H9 (cell line): ENCODE results near the gene GOLGA8O. TPM values are rescaled to one million over a fixed set of nuclear protein-coding genes. Genes with fewer than 3 reads are reported as not detected.
"Not testable (repeated sequence)": the region's sequence is repeated elsewhere in the genome, so short reads cannot be mapped to it uniquely, and the experiment has no call there.

Experiments
- DNase-seq: peaks from one replicate; pipeline ENCODE4 v3.0.0-alpha.2; 2017
- H2AFZ ChIP-seq: one replicate; pipeline ENCODE4 v1.6.1; 2013; ENCODE audit warnings: mild to moderate bottlenecking, low read length, control low read depth, moderate library complexity
- H2AK5ac ChIP-seq: 2 replicates; pipeline ENCODE4 v1.6.1; 2013; ENCODE audit warnings: low read length, control low read depth, mixed read lengths; ENCODE audit not compliant: insufficient read length
- H2BK120ac ChIP-seq: one replicate; pipeline ENCODE4 v1.6.1; 2013; ENCODE audit warnings: low read depth, mild to moderate bottlenecking, low read length, control low read depth, inconsistent platforms; ENCODE audit not compliant: poor library complexity, severe bottlenecking
- H2BK12ac ChIP-seq: 2 replicates; pipeline ENCODE4 v1.6.1; 2013; ENCODE audit warnings: low read length, control low read depth, mixed read lengths, low read depth; ENCODE audit not compliant: insufficient read length
- H2BK15ac ChIP-seq: 2 replicates; pipeline ENCODE4 v1.6.1; 2013; ENCODE audit warnings: low read depth, low read length, control low read depth
- H2BK20ac ChIP-seq: one replicate; pipeline ENCODE4 v1.6.1; 2013; ENCODE audit warnings: low read depth, mild to moderate bottlenecking, low read length, control low read depth, inconsistent platforms; ENCODE audit not compliant: poor library complexity, severe bottlenecking
- H2BK5ac ChIP-seq: 2 replicates; pipeline ENCODE4 v1.6.1; 2013; ENCODE audit warnings: low read length, control low read depth, mixed read lengths; ENCODE audit not compliant: insufficient read length
- H3K14ac ChIP-seq: 2 replicates; pipeline ENCODE4 v1.6.1; 2013; ENCODE audit warnings: low read length, control low read depth; ENCODE audit not compliant: insufficient read depth
- H3K18ac ChIP-seq: 2 replicates; pipeline ENCODE4 v1.6.1; 2013; ENCODE audit warnings: low read depth, mild to moderate bottlenecking, mixed read lengths, low read length, control low read depth; ENCODE audit not compliant: insufficient read length
- H3K23ac ChIP-seq: 2 replicates; pipeline ENCODE4 v1.6.1; 2013; ENCODE audit warnings: low read length, control low read depth, mixed read lengths, low read depth; ENCODE audit not compliant: insufficient read length
- H3K23me2 ChIP-seq: 2 replicates; pipeline ENCODE4 v1.6.1; 2013; ENCODE audit warnings: low read depth, mild to moderate bottlenecking, mixed read lengths, low read length, control low read depth; ENCODE audit not compliant: insufficient read length, poor library complexity, severe bottlenecking
- H3K27ac ChIP-seq: 2 replicates; pipeline ENCODE4 v1.5.1; 2013; ENCODE audit warnings: low read length, control low read depth, mixed read lengths, low read depth; ENCODE audit not compliant: insufficient read length
- H3K27me3 ChIP-seq: 2 replicates; pipeline ENCODE4 v1.6.1; 2013; ENCODE audit warnings: low read length, control low read depth, inconsistent platforms; ENCODE audit not compliant: insufficient read depth
- H3K4ac ChIP-seq: 2 replicates; pipeline ENCODE4 v1.6.1; 2013; ENCODE audit warnings: low read depth, mild to moderate bottlenecking, control low read depth, inconsistent platforms, low read length, moderate library complexity
- H3K4me1 ChIP-seq: 2 replicates; pipeline ENCODE4 v1.6.1; 2013; ENCODE audit warnings: low read length, control low read depth, inconsistent platforms; ENCODE audit not compliant: insufficient read depth
- H3K4me2 ChIP-seq: 2 replicates; pipeline ENCODE4 v1.6.1; 2013; ENCODE audit warnings: low read length, control low read depth, mixed read lengths; ENCODE audit not compliant: insufficient read length, insufficient read depth
- H3K56ac ChIP-seq: 2 replicates; pipeline ENCODE4 v1.6.1; 2013; ENCODE audit warnings: low read depth, mild to moderate bottlenecking, mixed read lengths, low read length, control low read depth; ENCODE audit not compliant: insufficient read length
- H3K79me1 ChIP-seq: 2 replicates; pipeline ENCODE4 v1.6.1; 2013; ENCODE audit warnings: low read depth, mild to moderate bottlenecking, moderate library complexity, low read length, control low read depth, inconsistent platforms; ENCODE audit not compliant: insufficient read depth, poor library complexity, severe bottlenecking
- H3K79me2 ChIP-seq: 2 replicates; pipeline ENCODE4 v1.6.1; 2013; ENCODE audit warnings: low read length, control low read depth, inconsistent platforms; ENCODE audit not compliant: insufficient read depth
- H3K9ac ChIP-seq: 2 replicates; pipeline ENCODE4 v1.6.1; 2013; ENCODE audit warnings: low read length, control low read depth, mixed read lengths; ENCODE audit not compliant: insufficient read length; ENCODE audit errors: extremely low read depth
- H3K9me3 ChIP-seq: one replicate; pipeline ENCODE4 v1.6.1; 2013; ENCODE audit warnings: low read depth, low read length, inconsistent platforms; ENCODE audit not compliant: control insufficient read depth
- H3T11ph ChIP-seq: one replicate; pipeline ENCODE4 v1.6.1; 2013; ENCODE audit warnings: mild to moderate bottlenecking, low read length, control low read depth, inconsistent platforms
- H4K20me1 ChIP-seq: one replicate; pipeline ENCODE4 v1.6.1; 2013; ENCODE audit not compliant: control insufficient read depth, insufficient read length, insufficient read depth
- H4K5ac ChIP-seq: 2 replicates; pipeline ENCODE4 v1.6.1; 2013; ENCODE audit warnings: low read depth, mild to moderate bottlenecking, mixed read lengths, low read length, control low read depth; ENCODE audit not compliant: insufficient read length
- H4K8ac ChIP-seq: replicated peaks from 2 replicates; pipeline ENCODE4 v1.6.1; 2013; ENCODE audit warnings: low read length, control low read depth, mixed read lengths, low read depth; ENCODE audit not compliant: insufficient read length
- H4K91ac ChIP-seq: 2 replicates; pipeline ENCODE4 v1.6.1; 2013; ENCODE audit warnings: low read depth, mild to moderate bottlenecking, moderate library complexity, mixed read lengths, low read length, control low read depth; ENCODE audit not compliant: insufficient read length
- H3K27ac Mint-ChIP-seq, 3 experiments: 2 replicates in 2 of 3; 3 replicates in 1 of 3; pipeline ENCODE4 v1.8.0; 2020 to 2021; ENCODE audit warnings: mixed read lengths in 3 of 3, mild to moderate bottlenecking in 1 of 3, moderate library complexity in 1 of 3
- H3K27me3 Mint-ChIP-seq: 2 replicates; pipeline ENCODE4 v1.8.0; 2021; ENCODE audit warnings: low read depth, mild to moderate bottlenecking, moderate library complexity, mixed read lengths
- H3K36me3 Mint-ChIP-seq, 3 experiments: 2 replicates in 2 of 3; 3 replicates in 1 of 3; pipeline ENCODE4 v1.8.0; 2020 to 2021; ENCODE audit warnings: low read depth in 3 of 3, mixed read lengths in 3 of 3; ENCODE audit not compliant: insufficient read depth in 1 of 3
- H3K4me1 Mint-ChIP-seq, 2 experiments: 2 replicates each; pipeline ENCODE4 v1.8.0; 2020; ENCODE audit warnings: mixed read lengths in 2 of 2
- H3K4me3 Mint-ChIP-seq, 2 experiments: 2 replicates in 1 of 2; 3 replicates in 1 of 2; pipeline ENCODE4 v1.8.0; 2020 to 2021; ENCODE audit warnings: mild to moderate bottlenecking in 2 of 2, mixed read lengths in 2 of 2, moderate library complexity in 1 of 2
- H3K9me3 Mint-ChIP-seq, 2 experiments: 2 replicates in 1 of 2; 3 replicates in 1 of 2; pipeline ENCODE4 v1.8.0; 2020; ENCODE audit warnings: mild to moderate bottlenecking in 2 of 2, mixed read lengths in 2 of 2, moderate library complexity in 1 of 2
- WGBS: extraction: QIAGEN DNeasy Blood & Tissue Kit; methylation state at CpG from one replicate; pipeline ENCODE4 v1.1.7; 2013; ENCODE audit warnings: missing lambda C conversion rate, low lambda C conversion rate, mixed read lengths; ENCODE audit not compliant: insufficient read length; ENCODE audit errors: extremely low coverage; 5-methylcytosine and 5-hydroxymethylcytosine counted together
- total RNA-seq: library from RNA; stranded (reverse); gene quantifications from 2 replicates; pipeline ENCODE4 v1.2.1, GENCODE V29; 2021

Gene GOLGA8O
- total RNA-seq, 1 experiment from 2014 or later, result not detected

GRCh38 chr15:32486474-32486873 lies 31.0 kb upstream of the GOLGA8O start:
- H3K56ac ChIP-seq, DNase-seq, H3K4me1 Mint-ChIP-seq, H2BK15ac ChIP-seq, H3K18ac ChIP-seq, H2AK5ac ChIP-seq, H3K79me1 ChIP-seq, H3K27ac Mint-ChIP-seq, H3K27me3 ChIP-seq, H3K4me2 ChIP-seq, H2BK120ac ChIP-seq, H3K4me3 Mint-ChIP-seq, H2BK5ac ChIP-seq, H2AFZ ChIP-seq, H3K4ac ChIP-seq, H3K79me2 ChIP-seq, H3K4me1 ChIP-seq, H3K36me3 Mint-ChIP-seq, H3K9me3 Mint-ChIP-seq, H3T11ph ChIP-seq, H3K9ac ChIP-seq, H3K27ac ChIP-seq, H3K14ac ChIP-seq, H4K20me1 ChIP-seq, H3K23me2 ChIP-seq, H3K23ac ChIP-seq, H4K91ac ChIP-seq, H4K5ac ChIP-seq, H2BK12ac ChIP-seq, H4K8ac ChIP-seq, H3K27me3 Mint-ChIP-seq, H2BK20ac ChIP-seq, H3K9me3 ChIP-seq: not testable (repeated sequence)
- WGBS, result no CpG with 5 or more reads among the region's 12 CpGs

- peak; percentile 20 for DNase-seq
- H4K5ac ChIP-seq, H4K91ac ChIP-seq, H4K8ac ChIP-seq, H3K4ac ChIP-seq, H3K23ac ChIP-seq, H3K4me1 ChIP-seq, H2AFZ ChIP-seq, H3K4me2 ChIP-seq, H2BK120ac ChIP-seq, H3T11ph ChIP-seq, H2BK20ac ChIP-seq, H3K4me1 Mint-ChIP-seq, H3K9me3 Mint-ChIP-seq, H2BK5ac ChIP-seq, H3K4me3 Mint-ChIP-seq, H3K27me3 Mint-ChIP-seq, H3K27ac Mint-ChIP-seq, H3K36me3 Mint-ChIP-seq, H3K27ac ChIP-seq, H3K79me2 ChIP-seq, H4K20me1 ChIP-seq, H3K14ac ChIP-seq, H3K18ac ChIP-seq, H3K9ac ChIP-seq, H3K56ac ChIP-seq, H3K23me2 ChIP-seq, H3K27me3 ChIP-seq, H3K9me3 ChIP-seq, H2BK15ac ChIP-seq, H2BK12ac ChIP-seq, H3K79me1 ChIP-seq, H2AK5ac ChIP-seq: not testable (repeated sequence)
- WGBS, result no CpG with 5 or more reads among the region's 6 CpGs
Observed at GRCh38 chr15:32483377-32483776, 27.9 kb upstream of the GOLGA8O start.
